OCI-LY1 (cell line): ENCODE measurements around the gene SLC39A11.

Experiments
- H2AFZ ChIP-seq: fragments of 200-600 bp; sonication (generic), shearing (Covaris generic); 2 replicates; pipeline ENCODE4 v1.6.0; 2014; ENCODE audit warnings: antibody characterized with exemption, mild to moderate bottlenecking, low read length
- H3F3A ChIP-seq: fragments of 200-600 bp; sonication (generic), shearing (Covaris generic); 2 replicates; pipeline ENCODE4 v1.6.0; 2014; ENCODE audit warnings: mild to moderate bottlenecking, antibody characterized with exemption, low read length, moderate library complexity; ENCODE audit not compliant: insufficient read depth
- H3K27ac ChIP-seq: fragments of 200-600 bp; sonication (generic); 2 replicates; pipeline ENCODE4 v1.5.1; 2014; ENCODE audit warnings: low read length, mixed run types, mild to moderate bottlenecking, low read depth; ENCODE audit not compliant: poor library complexity, severe bottlenecking
- H3K27me3 ChIP-seq: fragments of 200-600 bp; sonication (generic); 2 replicates; pipeline ENCODE4 v1.6.0; 2014; ENCODE audit warnings: antibody characterized with exemption, mild to moderate bottlenecking, low read length, moderate library complexity; ENCODE audit not compliant: insufficient read depth
- H3K36me3 ChIP-seq: fragments of 200-600 bp; sonication (generic); 2 replicates; pipeline ENCODE4 v1.6.1; 2014; ENCODE audit warnings: mild to moderate bottlenecking, antibody characterized with exemption, low read length, moderate library complexity, mixed read lengths; ENCODE audit not compliant: insufficient read depth
- H3K4me1 ChIP-seq: fragments of 200-600 bp; sonication (generic); 2 replicates; pipeline ENCODE4 v1.5.1; 2014; ENCODE audit warnings: mild to moderate bottlenecking, low read length, moderate library complexity; ENCODE audit not compliant: insufficient read depth, severe bottlenecking
- H3K4me2 ChIP-seq: fragments of 200-600 bp; sonication (generic), shearing (Covaris generic); 2 replicates; pipeline ENCODE4 v1.6.1; 2014; ENCODE audit warnings: low read length
- H3K4me3 ChIP-seq: fragments of 200-600 bp; sonication (generic); 2 replicates; pipeline ENCODE4 v1.5.1; 2014; ENCODE audit warnings: low read length, low read depth, mild to moderate bottlenecking, mixed read lengths; ENCODE audit not compliant: poor library complexity, severe bottlenecking
- H3K79me2 ChIP-seq: fragments of 200-600 bp; shearing (Covaris generic); 2 replicates; pipeline ENCODE4 v1.6.1; 2016; ENCODE audit warnings: mixed run types, low read length, mixed read lengths; ENCODE audit not compliant: insufficient read depth
- H3K9ac ChIP-seq: fragments of 200-600 bp; sonication (generic), shearing (Covaris generic); 2 replicates; pipeline ENCODE4 v1.6.1; 2014; ENCODE audit warnings: mild to moderate bottlenecking, low read length, mixed read lengths
- H3K9me2 ChIP-seq: fragments of 200-600 bp; sonication (generic), shearing (Covaris generic); 2 replicates; pipeline ENCODE4 v1.6.1; 2014; ENCODE audit warnings: low read depth, mild to moderate bottlenecking, low read length, mixed read lengths
- H3K9me3 ChIP-seq: fragments of 200-600 bp; shearing (Covaris generic); 2 replicates; pipeline ENCODE4 v1.6.1; 2014; ENCODE audit warnings: low read length, mixed read lengths
- H4K20me1 ChIP-seq: fragments of 200-600 bp; sonication (generic), shearing (Covaris generic); 2 replicates; pipeline ENCODE4 v1.6.0; 2016; ENCODE audit warnings: mild to moderate bottlenecking, low read length; ENCODE audit not compliant: insufficient read depth
- EZH2 ChIP-seq: fragments of 200-600 bp; sonication (generic), shearing (Covaris generic); IDR thresholded peaks from 2 replicates; pipeline ENCODE4 v1.8.0; 2017; ENCODE audit warnings: borderline replicate concordance, mixed run types, mild to moderate bottlenecking, antibody characterized with exemption, low read length, moderate library complexity, mixed read lengths
- TF ChIP-seq, protein P1 (sequence below): fragments of 200-600 bp; sonication (generic), shearing (Covaris generic); IDR thresholded peaks from 2 replicates; pipeline ENCODE4 v1.5.1; 2017; ENCODE audit warnings: mild to moderate bottlenecking, antibody characterized with exemption, low read length, moderate library complexity, mixed read lengths

Gene SLC39A11

DNA sequence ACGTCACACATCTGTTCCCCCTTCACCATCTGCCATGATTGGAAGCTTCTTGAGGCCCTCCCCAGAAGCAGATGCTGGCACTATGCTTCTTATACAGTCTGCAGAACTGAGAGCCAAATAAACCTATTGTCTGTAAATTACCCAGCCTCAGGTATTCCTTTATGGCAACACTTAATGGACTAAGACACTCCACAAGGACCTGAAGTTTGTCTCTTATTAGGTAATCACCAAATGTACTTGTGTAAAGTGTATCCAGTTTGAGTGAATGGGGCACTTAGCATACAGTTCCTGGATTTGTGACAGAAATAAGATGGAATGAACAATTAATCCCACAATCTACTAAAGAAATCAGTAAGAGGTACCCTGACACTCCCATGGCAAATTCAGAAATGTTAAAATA, 105.3 kb downstream of the SLC39A11 start:
- no peak overlapping the region for H3K9ac ChIP-seq
- H3F3A ChIP-seq: no peaks in the 10 kb centered on the region
- no peak overlapping the region for H3K4me3 ChIP-seq
- H4K20me1 ChIP-seq: no peaks in the 10 kb centered on the region
- no peak for TF ChIP-seq EZH2
- TF ChIP-seq, protein P1, sequence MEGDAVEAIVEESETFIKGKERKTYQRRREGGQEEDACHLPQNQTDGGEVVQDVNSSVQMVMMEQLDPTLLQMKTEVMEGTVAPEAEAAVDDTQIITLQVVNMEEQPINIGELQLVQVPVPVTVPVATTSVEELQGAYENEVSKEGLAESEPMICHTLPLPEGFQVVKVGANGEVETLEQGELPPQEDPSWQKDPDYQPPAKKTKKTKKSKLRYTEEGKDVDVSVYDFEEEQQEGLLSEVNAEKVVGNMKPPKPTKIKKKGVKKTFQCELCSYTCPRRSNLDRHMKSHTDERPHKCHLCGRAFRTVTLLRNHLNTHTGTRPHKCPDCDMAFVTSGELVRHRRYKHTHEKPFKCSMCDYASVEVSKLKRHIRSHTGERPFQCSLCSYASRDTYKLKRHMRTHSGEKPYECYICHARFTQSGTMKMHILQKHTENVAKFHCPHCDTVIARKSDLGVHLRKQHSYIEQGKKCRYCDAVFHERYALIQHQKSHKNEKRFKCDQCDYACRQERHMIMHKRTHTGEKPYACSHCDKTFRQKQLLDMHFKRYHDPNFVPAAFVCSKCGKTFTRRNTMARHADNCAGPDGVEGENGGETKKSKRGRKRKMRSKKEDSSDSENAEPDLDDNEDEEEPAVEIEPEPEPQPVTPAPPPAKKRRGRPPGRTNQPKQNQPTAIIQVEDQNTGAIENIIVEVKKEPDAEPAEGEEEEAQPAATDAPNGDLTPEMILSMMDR: no peak
- no peaks in the 10 kb centered on the region for H3K36me3 ChIP-seq
- no peaks in the 10 kb centered on the region for H3K9me2 ChIP-seq
- H3K27ac ChIP-seq: no peak overlapping the region
- no peaks in the 10 kb centered on the region for H3K9me3 ChIP-seq
- H2AFZ ChIP-seq: no peak overlapping the region
- no peak overlapping the region for H3K4me2 ChIP-seq
- H3K4me1 ChIP-seq: no peaks in the 10 kb centered on the region
- H3K79me2 ChIP-seq: no peaks in the 10 kb centered on the region
- H3K27me3 ChIP-seq: no peaks in the 10 kb centered on the region

DNA sequence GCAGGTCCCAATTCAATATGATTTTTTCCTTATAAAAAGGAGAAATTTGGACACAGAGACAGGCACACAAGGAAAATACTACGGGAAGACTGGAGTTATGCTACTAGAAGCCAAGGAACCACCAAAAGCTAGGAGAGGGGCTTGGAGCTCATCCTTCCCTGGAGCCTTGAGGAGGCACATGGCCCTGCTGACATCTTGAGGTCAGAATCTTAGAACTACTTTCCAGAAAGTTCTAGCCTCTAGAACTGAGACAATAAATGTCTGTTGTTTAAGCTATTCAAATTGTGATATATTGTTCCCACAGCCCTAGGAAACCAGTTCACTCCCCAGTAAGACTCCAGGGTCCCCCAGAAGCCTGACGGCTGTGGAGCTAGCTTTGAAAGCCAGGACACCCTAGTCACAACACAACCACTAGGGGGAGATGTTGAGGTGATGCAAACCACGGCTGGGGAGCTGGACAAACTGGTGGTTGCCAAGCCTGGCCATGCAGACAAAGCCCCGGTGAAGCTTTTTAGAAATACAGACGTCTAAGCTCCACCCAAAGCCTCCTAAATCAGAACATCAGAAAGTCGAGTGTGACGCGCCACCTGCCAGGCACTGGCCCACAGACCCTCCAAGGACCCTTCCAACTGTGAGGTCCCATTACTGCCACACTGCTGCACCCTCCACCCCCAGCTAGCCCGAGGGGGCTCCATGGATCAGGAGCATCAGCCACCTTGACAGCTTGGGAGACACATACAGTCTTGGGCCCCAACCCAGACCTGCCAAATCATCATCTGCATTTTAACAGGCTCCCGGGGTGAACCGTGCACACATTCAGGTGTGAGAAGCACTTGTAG, 106.4 kb downstream of the SLC39A11 start:
- Histone ChIP-seq H2AFZ (no peak overlapping the region), H3K9ac (no peak overlapping the region), H3K4me1 (no peaks in the 10 kb centered on the region), H3K9me3 (no peaks in the 10 kb centered on the region), H3K36me3 (no peaks in the 10 kb centered on the region), H4K20me1 (no peaks in the 10 kb centered on the region), H3K27me3 (no peaks in the 10 kb centered on the region), H3K4me3 (no peak overlapping the region), H3F3A (no peaks in the 10 kb centered on the region), H3K27ac (no peak overlapping the region), H3K79me2 (no peaks in the 10 kb centered on the region), H3K4me2 (no peak overlapping the region), H3K9me2 (no peaks in the 10 kb centered on the region)
- no peak for TF ChIP-seq EZH2
- TF ChIP-seq, protein P1: peak; percentile 86

DNA sequence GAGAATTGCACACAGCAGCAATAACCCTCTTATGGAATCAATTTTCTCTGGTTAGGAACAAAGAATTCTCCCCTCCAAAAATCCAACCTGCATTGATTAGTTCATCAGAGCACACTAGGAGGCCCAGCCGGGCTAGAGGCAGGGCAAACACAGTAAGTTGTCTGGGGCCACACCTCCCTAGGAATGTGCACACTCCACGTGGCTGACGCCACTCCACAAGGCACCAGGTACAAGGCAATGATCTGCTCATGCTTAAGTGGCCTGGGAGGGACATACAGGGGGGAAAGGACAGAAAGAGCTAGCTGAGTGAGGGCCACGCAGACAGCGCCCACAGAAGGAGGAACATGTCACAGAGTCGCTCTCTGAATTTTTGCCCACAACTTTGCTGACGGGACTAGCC, 107.6 kb downstream of the SLC39A11 start:
- Histone ChIP-seq H3K79me2 (no peaks in the 10 kb centered on the region), H3K27me3 (no peaks in the 10 kb centered on the region), H3K4me2 (no peak overlapping the region), H3K27ac (no peak overlapping the region), H3K36me3 (no peaks in the 10 kb centered on the region), H3F3A (no peaks in the 10 kb centered on the region), H3K9me2 (no peaks in the 10 kb centered on the region), H3K4me3 (no peak overlapping the region), H2AFZ (no peak overlapping the region), H3K9ac (no peak overlapping the region), H3K4me1 (no peaks in the 10 kb centered on the region), H3K9me3 (no peaks in the 10 kb centered on the region), H4K20me1 (no peaks in the 10 kb centered on the region)
- TF ChIP-seq EZH2: no peak
- TF ChIP-seq, protein P1: no peak
